Measurements from ENCODE around the gene TEKTIP1.
A peak's percentile ranks its signal among the peaks of the same experiment; 100 is the strongest.

The TEKTIP1 gene

DNA sequence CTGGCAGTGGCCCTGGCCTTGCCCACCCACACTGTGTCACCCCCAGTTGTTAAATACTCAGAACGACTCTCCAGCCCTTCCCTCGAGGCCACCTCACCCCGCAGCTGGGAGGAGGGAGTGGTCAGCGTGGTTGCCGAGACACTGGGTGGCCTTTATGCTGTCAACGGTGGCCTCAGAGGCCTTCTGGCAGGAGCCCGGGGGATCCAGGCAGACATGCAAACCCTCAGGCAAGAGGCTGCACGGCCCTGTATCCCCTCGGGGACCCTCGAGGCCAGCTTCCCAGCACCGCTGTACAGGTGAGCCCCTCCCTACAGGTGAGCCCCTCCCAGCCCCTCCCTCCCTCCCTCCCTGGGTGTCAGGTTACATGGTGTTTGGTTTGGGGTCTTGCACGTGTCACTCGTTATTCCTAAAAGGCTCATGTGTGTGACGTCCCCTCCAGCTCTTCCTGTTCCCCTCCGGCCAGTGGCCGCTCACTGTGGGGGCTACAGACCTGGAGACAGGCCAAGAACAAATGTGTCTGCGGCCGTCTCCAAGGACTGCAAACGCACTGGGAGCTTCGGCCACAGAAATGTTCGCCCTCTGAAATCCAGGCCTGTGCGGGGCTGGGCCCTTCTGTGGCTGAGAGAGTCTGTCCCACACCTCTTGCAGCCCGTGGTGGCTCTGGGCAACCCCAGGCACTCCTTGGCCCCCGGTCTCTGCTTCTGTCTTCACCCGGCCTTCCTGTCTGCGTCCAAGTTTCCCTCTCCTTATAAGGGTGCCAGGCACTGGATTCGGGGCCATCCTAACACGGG is at the start of gene TEKTIP1:
TEKTIP1 (plus strand) TSS at position 210 of the 791 bp plus-strand sequence; CDS start at position 214, 4 bp downstream.
- DNase-seq, result no peak

DNA sequence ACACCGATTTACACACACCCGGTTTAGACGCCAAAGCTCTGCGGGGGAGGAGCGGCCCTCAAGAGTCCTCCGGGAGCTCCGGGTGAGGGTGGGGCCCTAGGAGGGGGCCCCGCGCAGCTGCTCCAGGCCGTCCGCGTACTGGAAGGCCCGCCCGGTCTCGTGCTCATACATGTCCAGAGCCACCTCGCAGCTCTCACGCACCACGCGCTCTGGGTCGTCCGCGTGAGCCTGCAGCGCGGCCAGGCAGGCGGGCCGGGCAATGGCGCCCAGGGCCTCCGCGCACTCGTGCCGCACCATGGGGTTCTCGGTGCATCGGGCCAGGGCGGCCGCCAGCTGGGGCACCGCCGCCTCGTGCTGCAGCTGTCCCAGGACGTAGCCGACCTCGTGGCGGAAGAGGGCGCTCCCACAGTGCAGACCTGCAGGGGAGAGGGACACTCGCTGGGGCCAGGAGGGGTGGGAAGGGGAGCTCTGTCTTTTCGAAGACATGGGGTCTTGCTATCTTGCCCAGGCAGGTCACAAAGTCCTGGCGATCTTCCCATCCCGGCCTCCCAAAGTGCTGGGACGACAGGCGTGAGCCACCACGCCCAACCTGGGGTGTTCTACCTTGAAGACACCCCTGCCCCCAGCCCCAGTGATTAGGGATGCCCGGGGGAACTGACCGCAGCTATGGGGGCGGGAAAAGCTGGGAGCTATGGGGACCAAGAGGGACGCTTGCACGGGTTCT is 47.4 kb upstream of the TEKTIP1 start:
- no peak for DNase-seq

DNA sequence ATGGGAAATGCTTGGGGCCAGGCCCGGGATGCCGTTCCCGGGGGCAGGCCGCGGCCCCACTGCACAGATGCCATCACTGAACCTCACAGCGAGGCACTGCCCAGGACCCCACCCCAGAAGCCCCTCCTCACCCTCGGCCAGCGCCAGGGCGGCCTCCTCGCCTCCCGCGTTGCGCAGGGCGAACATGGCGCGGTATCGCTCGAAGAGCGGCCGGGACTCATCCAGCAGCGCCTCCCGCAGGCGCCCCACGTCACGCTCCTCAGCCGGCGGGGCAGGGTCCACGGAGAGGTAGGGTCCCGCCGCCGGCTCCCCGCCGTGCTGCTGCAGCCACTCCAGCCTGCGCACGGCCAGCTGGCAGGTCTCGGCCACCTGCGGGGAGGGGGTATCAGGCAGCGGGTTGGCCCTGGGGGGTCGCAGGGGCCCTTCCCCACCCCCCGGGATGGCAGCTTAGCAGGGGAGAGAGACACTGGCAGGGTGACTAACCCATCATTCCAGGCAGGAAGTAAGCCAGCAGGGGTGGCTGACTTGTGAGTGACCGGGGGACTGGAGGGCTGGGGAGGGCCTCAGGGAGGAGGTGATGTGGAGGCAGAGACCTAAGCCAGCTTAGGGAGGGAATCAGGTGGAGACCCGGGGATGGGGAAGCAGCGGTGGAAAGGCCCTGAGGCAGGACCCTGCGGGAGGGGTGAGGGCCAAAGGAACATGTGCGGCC is 46.7 kb upstream of the TEKTIP1 start:
- no peak for DNase-seq

DNA sequence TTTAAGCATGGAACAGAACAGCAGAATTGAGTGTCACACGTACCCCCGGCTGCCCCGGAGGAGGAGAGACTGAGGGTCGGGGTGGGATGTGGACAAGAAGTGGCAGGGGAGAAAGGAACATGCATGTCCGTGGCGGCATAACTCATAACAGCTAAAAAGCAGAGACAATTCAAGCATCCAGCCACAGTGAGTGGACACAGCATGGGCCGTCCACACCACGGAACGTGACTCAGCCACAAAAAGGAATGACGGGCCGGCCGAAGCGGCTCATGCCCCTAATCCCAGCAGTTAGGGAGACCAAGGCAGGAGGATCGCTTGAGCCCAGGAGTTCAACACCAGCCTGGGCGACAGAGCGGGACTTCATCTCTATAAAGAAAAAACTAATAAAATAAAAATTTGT is 46.1 kb upstream of the TEKTIP1 start:
- no peak for DNase-seq

DNA sequence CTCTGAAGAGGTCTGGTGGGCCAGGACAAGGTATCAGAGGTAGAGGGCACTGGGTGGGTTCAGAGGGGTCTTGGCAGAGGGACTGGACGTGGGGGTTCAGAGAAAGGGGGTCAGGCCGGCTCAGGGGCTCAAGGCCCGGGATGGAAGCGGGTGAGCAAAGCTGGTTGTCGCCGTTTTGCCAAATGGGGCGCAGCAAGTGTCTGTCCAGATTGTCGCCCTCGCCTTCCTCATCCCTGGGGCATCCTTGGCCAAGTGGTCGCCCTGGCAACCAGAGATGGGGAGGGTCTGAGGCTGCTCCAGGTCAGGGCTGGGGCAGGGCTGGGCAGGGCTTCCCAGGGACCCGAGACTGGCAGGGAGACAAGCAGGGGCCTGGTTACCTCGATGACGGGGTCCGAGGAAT is 45.3 kb upstream of the TEKTIP1 start:
- no peak for DNase-seq

DNA sequence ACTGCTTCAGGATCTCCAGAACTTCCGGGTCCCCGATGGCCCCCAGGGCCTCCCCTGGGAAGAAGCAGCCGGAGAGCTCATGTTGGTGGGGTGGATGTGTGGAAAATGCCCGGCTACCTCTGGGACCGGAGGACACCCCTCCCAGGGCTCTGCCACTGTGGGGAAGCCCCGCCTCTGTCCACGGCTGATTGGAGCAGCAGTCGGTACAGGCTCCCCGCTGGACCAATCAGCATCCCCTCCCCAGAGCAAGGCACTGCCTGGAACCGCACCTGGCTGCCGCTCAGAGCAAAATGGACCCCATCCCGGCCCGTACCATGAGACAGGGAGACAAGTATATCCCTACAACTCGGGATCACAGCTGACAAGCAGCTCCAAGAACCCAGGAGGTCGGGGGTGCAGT is 44.9 kb upstream of the TEKTIP1 start:
- DNase-seq, result no peak

DNA sequence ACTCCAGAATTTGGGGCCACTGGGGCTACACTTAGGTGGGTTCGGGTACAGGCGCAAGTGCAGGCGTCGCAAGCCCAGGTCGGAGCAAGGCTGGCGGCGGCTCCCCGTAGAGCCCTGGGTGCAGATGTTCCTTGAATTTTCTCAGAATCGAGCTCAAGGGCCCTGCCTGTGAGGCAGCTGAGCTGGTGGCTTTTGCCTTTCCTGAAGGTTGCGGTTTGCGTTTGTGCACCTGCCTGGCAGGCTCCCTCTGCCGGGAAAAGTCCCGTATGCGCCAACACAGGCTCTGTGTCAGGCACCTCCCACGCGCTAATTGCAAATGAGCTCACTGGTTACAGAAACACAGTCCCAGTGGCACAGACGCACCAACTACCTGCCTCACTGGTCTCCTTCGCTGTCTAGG is 44.4 kb upstream of the TEKTIP1 start:
- peak in 1 of 2 experiments; percentile 43 for DNase-seq

DNA sequence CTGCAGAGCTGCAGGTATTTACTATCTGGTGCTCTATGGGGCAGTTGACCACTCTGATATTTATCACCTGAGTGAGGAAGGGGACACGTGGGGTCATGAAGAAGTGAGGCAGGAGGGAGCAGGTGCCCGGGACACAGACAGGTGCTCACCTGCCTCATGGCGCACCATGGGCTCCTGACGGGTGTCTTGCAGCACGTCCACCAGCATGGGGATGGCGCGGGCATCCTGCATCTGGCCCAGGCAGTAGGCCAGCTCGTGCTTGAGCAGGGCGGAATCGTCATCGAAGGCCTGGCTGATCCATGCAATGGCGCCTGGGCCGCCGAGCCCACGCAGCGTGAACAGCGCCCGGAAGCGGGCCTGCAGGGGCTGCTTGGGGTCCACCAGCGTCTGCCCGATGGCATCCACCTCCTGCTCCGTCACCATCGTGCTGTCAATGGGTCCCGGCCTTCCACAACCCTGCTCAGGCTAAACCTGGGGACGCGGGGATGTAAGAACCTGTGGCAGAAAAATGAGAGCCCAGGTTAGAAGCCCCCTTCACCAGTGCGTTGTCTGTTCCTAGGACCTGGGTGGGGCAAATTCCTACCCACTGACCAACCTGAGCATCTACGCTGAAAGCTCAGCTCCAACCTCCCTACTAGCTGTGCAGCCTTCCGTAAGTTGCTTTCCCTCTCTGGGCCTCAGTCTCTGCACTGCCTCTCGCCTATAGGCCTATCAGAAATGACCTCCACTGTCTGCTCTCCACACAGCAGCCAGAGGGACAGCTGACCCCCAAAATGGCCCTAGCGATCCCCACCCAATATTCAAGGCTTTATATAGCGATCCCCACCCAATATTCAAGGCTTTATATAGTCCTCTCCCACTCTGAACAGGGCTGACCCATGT is 42.3 kb upstream of the TEKTIP1 start:
- DNase-seq, result no peak

DNA sequence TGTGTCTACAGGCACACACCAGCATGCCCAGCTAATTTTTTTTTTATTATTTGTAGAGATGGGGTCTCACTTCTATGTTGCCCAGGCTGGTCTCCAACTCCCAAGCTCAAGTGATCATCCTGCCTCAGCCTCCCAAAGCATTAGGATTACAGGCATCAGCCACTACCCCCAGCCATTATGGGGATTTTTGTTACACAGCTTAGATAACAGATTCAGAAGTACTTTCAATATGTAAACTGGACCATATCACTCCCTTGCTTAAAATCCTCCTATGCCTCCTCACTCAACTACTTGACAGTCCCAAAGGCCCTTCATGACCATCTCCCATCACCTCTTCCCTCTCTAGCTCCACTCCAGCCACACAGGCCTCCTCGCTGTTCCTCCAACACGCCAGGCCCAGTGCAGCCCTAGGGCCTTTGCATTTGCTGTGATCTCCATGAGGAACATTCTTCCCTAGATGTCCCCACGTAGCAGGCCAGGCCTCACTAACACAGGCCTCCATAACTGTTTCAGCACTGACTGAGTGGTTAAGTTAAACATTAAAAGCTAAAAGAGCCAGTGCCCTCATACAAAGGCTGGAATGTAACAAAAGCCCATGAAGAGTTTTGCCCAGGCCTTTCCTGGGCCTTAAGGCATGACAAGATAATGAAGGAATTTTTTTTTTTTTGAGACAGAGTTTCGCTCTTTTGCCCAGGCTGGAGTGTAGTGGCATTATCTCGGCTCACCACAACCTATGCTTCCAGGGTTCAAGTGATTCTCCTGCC is 41.0 kb upstream of the TEKTIP1 start:
- DNase-seq, result no peak

DNA sequence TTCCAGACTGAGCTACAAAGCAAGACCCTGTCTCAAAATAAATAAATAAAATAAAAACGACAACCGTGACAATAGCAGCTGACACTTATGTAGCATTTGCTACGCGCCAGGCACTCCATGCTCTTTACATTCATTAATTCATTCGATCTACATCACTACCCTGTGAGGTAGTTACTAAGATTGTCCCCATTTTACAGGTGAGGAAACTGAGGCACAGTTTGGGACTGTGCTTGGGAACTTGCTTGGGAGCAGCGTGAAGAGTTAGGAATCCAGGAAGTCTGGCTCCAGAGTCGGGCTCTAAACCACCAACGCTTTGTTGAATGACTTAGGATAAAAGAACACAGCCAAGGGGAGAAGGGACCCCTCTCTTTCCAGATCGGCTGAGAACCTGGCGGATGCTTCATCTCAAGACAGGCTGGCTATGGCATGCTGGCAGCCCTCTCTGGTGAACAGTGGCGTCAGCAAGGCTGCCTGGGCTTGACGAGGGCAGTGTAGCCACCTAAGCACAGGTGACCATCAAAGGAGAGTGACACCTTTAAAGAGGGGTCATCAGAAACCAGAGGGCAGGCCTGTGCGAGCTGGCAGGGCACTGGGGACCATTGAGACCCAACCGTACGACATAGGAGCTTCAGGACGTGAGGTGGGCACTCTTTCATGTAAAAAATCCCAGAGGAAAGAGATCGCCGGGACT is 39.1 kb upstream of the TEKTIP1 start:
- DNase-seq, result no peak

DNA sequence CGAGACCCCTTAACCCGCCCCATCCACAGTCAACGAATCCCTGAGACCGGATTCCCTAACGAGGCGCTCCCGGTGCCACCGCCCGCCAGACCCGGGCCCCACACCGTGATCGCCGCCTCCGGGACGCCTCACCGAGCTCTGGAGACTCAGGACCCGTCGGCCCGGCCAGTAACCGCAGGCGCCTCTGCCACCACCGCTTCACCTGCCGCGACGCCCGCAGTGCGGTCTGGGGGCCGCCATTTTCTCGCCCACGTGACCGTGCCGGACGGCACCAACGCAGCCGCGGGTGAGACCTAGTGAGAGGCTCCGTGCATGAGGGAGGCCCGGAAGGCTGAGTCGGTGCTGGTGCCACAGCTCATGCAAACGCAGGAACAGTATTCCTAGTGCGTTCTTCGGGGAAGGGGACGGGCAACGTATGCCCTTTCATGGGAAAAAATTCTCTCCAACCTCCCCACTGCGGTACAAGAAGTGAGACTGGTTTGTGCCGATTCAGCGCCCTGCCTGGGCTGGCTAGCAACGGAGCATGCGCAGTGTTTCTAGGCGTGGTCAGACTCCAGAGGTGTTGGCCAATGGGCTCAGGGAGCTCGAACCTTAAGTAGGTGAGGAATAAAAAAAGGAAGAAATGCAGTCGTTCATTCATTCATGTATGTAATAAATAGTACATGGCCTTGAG is 38.4 kb upstream of the TEKTIP1 start, which contains the start of gene DOHH:
DOHH (minus strand) TSS at position 246 of the 673 bp plus-strand sequence. CDS start 3,860 bp downstream, outside the sequence.
- peak; percentile 93 to 95 for DNase-seq

DNA sequence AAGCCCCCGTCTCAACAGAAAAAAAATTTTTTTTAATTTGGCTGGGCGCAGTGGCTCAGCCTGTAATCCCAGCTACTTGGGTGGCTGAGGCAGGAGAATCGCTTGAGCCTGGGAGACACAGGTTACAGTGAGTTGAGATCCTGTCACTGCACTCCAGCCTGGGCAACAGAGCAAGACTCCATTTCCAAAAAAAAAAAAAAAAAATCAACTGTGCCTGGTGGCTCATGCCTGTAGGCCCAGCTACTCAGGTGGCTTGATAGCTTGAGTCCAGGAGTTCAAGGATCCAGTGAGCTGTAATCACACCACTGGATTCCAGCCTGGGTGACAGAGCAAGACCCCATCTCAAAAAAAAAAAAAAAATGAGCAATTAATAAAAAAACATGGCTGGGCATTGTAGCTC is 37.2 kb upstream of the TEKTIP1 start:
- no peak for DNase-seq

DNA sequence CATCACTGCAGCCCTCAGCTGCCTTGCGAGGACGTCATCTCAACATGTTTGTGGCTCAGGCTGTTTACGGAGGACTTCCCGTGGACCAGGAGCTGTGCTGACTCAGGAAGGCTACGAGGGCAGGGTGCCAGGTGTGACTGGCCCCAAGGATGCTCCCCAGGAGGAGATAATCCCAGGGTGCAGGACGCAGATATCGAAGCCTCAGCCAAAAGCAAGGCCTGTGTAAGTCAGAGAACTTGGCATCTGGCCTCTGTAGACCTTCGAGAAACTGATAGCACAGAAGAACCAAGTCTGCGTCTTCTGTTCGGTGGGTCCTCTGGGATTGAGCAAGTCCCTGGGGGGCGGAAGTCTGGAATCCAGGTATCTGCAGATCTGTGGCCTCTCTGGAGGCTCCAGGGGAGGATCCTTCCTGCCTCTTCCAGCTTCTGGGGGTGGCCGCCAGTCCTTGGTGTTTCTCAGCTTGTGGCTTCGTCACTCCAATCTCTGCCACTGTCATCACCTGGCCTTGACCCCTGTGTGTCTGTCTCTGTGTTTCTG is 35.9 kb upstream of the TEKTIP1 start:
- DNase-seq, result no peak

DNA sequence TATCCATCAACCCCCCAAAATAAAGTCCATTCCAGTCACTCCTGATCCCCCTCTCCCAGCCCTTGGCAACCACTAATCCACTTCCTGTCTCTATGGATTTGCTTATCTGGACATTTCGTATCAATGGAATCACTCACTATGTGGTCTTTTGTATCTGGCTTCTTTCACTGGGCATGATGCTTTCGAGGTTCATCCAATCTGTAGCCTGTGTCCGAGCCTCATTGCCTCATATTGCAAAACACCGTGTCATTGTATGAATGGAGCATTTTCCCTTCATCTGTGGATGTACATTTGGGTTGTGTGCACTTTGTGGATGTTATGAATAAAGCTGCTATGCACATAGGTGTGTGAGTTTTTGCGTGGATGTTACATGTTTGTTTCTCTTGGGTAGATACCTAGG is 34.2 kb upstream of the TEKTIP1 start:
- DNase-seq, result no peak

DNA sequence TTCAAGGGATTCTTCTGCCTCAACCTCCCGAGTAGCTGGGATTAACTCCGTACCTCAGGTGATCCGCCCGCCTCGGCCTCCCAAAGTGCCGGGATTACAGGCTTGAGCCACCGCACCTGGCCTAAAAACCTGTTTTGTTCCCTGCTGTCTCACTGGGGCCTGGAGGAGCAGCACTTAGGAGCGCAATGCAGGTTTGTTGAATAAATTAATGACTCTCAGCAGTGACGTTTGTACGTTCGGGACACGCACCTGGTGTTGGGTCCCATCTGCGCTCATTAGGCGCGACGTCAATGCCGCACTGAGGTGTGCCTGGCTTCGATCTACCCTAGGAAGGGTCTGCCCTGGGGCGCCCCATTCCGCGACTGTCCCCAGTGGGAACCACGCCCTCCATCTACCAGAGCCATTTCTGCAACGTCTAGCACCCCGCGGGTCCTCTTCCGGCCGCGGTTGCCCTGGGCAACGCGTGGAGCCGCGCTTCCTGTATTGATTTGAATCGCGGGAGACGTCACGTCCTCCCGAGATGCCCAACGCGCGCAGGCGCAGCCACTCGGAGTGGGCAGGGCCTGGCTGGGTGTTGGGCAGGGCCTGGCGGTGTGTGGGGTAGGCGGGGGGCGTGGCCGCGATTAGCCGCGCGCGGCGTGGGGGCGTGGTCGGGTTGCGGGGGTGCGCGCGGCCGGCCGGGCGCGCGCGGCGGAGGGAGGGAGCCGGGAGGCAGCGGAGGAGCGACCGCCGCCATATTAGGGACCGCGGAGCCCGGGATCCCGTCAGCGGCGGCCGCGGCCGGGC is 33.2 kb upstream of the TEKTIP1 start, which contains the start of gene FZR1:
FZR1 (plus strand) TSS at position 714 of the 786 bp plus-strand sequence. CDS start 16,679 bp downstream, outside the sequence.
- DNase-seq, result peak; percentile 95 to 96

DNA sequence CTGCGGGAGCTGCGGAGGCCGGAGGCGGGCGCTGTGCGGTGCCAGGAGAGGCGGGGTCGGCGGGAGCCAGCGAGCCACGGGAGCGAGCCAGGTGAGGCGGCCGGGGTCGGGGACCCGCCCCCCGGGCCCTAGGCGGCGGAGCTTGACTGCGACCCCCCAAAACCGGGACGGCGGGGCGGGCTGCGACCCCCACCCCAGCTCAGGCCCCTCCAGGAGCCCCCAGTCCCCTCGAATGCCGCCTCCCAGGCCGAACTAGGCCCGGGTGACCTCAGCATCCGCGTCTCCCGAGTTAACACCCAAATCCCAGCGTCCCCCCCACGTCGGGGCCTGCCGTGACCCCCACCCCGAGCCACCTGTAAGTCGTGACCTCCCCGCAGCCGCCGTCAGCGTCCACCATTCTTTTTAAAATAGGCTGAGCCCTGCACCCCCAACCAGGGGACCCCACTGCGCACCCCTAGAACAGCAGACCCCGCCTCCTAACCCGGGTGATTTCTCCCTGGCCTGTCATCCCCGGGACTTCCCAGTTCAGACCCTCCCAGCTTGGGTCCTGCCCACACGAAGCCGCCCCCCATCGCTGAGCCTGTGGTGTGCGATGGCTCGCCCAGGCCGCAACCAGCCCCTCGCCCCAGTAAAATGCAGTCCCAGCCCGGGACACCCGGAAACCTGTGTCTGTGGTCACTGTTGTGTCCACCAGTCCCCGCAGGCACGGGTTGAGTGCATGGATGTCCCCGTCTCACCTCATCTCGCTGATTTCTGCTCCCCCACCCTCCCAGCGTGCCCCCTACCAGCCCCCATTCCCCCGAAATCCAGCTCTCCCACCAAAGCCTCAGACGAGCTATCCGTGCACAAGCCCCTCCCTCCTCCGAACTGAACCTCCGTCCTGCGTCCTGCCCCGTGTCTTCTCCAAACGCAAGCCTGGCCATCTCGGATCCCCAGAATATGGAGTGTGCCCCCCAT is 32.3 kb upstream of the TEKTIP1 start:
- DNase-seq, result no peak

DNA sequence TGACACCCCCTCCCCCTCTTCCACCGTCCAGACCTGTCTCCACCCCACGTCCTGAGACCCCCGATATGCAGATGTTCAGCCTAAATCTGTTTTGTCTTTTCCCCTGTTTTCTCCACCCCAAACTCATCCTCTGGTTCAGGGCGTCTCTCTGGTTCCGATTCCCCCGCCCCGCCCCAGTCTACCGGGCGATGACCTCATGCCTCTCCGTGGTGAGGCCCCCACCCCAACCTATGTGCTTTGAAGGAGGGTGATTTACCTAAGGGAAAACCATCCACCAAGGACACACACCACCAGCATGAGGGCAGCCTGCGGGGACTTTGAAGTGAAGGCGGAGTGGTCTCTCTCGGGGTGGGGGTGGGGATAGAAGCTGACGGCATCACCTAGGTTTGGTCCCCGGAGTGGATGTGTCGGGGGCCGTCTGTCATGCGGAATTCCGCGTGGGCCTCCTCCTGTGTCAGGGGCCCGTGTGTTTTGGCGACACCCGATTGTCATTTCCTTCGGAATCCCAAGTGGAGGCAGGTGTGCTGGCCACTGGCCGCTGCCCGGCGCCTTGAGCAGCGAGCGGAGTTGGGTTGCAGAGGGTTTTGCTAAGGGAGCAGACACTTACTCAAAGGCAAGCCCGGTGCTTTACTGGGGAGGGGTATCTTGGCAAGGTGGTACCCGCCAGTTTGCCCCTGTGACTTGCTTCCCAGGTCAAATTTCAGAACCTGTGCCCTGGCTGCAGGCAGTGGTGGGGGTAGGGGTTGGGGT is 31.4 kb upstream of the TEKTIP1 start:
- DNase-seq, result no peak

All from SHP77 (cell line).